Measurements from ENCODE around the gene PUM1. TPM values are rescaled to one million over a fixed set of nuclear protein-coding genes. Genes with fewer than 3 reads are reported as not detected.
"Not testable (repeated sequence)": the region's sequence is repeated elsewhere in the genome, so short reads cannot be mapped to it uniquely, and the experiment has no call there.

PUM1 gene
- polyA plus RNA-seq, 1 donor = 140 TPM

GRCh38 chr1:30964706-30965105 lies 100.8 kb downstream of the PUM1 start:
- DNase-seq = no peak

GRCh38 chr1:30962609-30963508 lies 102.7 kb downstream of the PUM1 start:
- DNase-seq = no peak

GRCh38 chr1:30957560-30958222 lies 107.8 kb downstream of the PUM1 start:
- no peak for DNase-seq

- DNase-seq = no peak
Observed at GRCh38 chr1:30955448-30956015, 110.0 kb downstream of the PUM1 start.

GRCh38 chr1:30953685-30954084 lies 111.8 kb downstream of the PUM1 start:
- DNase-seq = no peak

- DNase-seq = no peak
Observed at GRCh38 chr1:30952098-30952497, 113.4 kb downstream of the PUM1 start.

GRCh38 chr1:30950700-30951099 lies 114.8 kb downstream of the PUM1 start:
- DNase-seq = no peak

GRCh38 chr1:30950053-30950452 lies 115.5 kb downstream of the PUM1 start:
- no peak for DNase-seq

- DNase-seq = not testable (repeated sequence)
Observed at GRCh38 chr1:30949487-30949838, 116.1 kb downstream of the PUM1 start.

- DNase-seq = not testable (repeated sequence)
Observed at GRCh38 chr1:30948813-30949486, 116.6 kb downstream of the PUM1 start.

GRCh38 chr1:30948278-30948677 lies 117.2 kb downstream of the PUM1 start:
- no peak for DNase-seq

GRCh38 chr1:30947212-30947611 lies 118.3 kb downstream of the PUM1 start:
- no peak for DNase-seq

- no peak for DNase-seq
Observed at GRCh38 chr1:30942326-30942963, 123.1 kb downstream of the PUM1 start.

- DNase-seq = no peak
Observed at GRCh38 chr1:30940541-30940940, 125.0 kb downstream of the PUM1 start.

GRCh38 chr1:30936541-30937171 lies 128.9 kb downstream of the PUM1 start:
- DNase-seq = no peak

GRCh38 chr1:30935758-30936157 lies 129.8 kb downstream of the PUM1 start:
- not testable (repeated sequence) for DNase-seq

- DNase-seq = no peak
Observed at GRCh38 chr1:30934613-30935012, 130.9 kb downstream of the PUM1 start.

GRCh38 chr1:30933874-30934252 lies 131.7 kb downstream of the PUM1 start:
- no peak for DNase-seq

- no peak for DNase-seq
Observed at GRCh38 chr1:30930631-30931173, 134.8 kb downstream of the PUM1 start.

- no peak for DNase-seq
Observed at GRCh38 chr1:30929944-30930525, 135.5 kb downstream of the PUM1 start.

All from left kidney (tissue), 2 donors.